ENCODE results near the gene PLEKHG1. TPM values are rescaled to one million over a fixed set of nuclear protein-coding genes. Genes with fewer than 3 reads are reported as not detected.

Gene PLEKHG1
- total and polyA plus RNA-seq, 11 donors, result 2.2 to 27.0 (median 11.3) TPM

DNA sequence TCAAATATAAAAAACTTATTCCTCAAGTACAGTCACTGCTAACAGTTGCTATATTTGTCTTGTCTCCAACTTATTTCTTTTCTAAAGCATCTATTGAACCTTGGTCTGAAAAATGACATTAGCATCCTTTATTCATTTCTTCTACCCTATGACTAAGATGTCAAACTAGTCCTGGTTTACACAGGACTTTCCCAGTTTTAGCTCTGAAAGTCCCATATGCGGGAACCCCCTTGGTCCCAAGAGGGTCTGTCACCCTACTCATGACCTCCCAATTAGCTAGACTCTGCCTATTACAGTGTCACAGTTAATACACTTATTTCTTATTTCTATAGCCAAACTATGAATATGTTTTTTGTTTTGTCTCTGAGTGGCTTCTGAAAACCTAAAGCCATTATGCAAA lies 37.1 kb downstream of the PLEKHG1 start:
- DNase-seq (no peak), ATAC-seq (no peak)
- 76 to 89% (median 85%) methylated on average over 1 of the region's 1 CpG for WGBS, 4 donors
- intact Hi-C loops (cut with DNase I), result no loop called here
- TF ChIP-seq POLR2A (IDR thresholded peaks at IDR 0.05), result no peak
- TF ChIP-seq, protein P1, sequence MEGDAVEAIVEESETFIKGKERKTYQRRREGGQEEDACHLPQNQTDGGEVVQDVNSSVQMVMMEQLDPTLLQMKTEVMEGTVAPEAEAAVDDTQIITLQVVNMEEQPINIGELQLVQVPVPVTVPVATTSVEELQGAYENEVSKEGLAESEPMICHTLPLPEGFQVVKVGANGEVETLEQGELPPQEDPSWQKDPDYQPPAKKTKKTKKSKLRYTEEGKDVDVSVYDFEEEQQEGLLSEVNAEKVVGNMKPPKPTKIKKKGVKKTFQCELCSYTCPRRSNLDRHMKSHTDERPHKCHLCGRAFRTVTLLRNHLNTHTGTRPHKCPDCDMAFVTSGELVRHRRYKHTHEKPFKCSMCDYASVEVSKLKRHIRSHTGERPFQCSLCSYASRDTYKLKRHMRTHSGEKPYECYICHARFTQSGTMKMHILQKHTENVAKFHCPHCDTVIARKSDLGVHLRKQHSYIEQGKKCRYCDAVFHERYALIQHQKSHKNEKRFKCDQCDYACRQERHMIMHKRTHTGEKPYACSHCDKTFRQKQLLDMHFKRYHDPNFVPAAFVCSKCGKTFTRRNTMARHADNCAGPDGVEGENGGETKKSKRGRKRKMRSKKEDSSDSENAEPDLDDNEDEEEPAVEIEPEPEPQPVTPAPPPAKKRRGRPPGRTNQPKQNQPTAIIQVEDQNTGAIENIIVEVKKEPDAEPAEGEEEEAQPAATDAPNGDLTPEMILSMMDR (IDR thresholded peaks at IDR 0.05), result no peak
- Histone ChIP-seq H3K36me3 (peaks cover 0 to 4% (median 0%) of the 10 kb centered on the region in 9 donors), H3K27me3 (no peaks in the 10 kb centered on the region), H3K9me3 (no peaks in the 10 kb centered on the region), H3K4me3 (no peak overlapping the region), H3K4me1 (peaks cover 0 to 54% (median 11%) of the 10 kb centered on the region in 12 donors), H3K27ac (no peak overlapping the region)

DNA sequence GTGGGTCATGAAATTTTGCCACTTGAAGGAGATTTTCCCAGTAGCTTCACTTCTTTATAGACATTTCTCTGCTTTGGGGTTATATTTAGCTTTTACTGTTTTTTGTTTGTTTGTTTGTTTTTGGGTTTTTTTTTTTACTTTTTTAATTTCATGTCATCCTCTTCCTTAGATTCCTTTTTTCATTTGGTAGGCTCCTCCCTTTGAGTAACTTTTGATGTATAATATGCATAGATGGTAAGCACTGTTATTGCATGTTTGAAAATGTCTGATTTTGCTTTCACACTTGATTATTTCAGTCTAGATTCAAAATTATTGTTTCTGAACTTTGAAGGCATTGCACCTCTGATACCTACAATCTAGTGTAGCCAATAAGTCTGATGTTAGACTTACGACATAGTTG lies 37.6 kb downstream of the PLEKHG1 start:
- TF ChIP-seq POLR2A (IDR thresholded peaks at IDR 0.05), result no peak
- TF ChIP-seq, protein P1 (IDR thresholded peaks at IDR 0.05), result no peak
- no peaks in the 10 kb centered on the region for H3K27me3 ChIP-seq
- H3K36me3 ChIP-seq, result peaks cover 0 to 4% (median 0%) of the 10 kb centered on the region in 9 donors
- H3K27ac ChIP-seq, result no peak overlapping the region
- 96 to 100% (median 97%) methylated on average over 1 of the region's 1 CpG for WGBS, 4 donors
- H3K4me3 ChIP-seq, result no peak overlapping the region
- H3K9me3 ChIP-seq, result no peaks in the 10 kb centered on the region
- ATAC-seq (no peak), DNase-seq (no peak)
- intact Hi-C loops (cut with DNase I), result no loop called here
- peaks cover 0 to 57% (median 13%) of the 10 kb centered on the region in 12 donors for H3K4me1 ChIP-seq

DNA sequence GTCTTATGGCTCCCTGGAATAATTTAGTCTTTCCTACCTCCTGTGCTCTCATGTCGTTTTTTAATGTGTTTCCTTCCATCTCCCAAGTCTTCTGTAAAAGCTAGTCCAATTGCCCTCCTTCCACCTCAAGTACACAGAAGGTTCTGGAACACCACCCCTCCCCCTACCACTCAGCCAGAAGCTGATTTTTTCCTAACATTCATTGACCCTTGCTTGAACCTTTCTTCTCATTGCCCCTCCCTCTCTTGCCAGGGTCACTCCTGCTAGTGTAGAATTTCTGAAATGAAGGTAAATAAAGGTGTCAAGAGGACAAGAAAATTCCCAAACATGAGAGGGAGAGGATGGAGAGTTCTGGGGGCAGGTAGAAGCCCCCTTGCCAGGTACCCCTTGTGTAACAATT lies 38.6 kb downstream of the PLEKHG1 start:
- H3K4me3 ChIP-seq, result no peak overlapping the region
- peaks cover 0 to 53% (median 16%) of the 10 kb centered on the region in 12 donors for H3K4me1 ChIP-seq
- H3K27ac ChIP-seq, result no peak overlapping the region
- ATAC-seq (no peak), DNase-seq (no peak)
- intact Hi-C loops (cut with DNase I), result no loop called here
- WGBS, 4 donors, result 70 to 81% (median 73%) methylated on average over 1 of the region's 1 CpG
- no peaks in the 10 kb centered on the region for H3K9me3 ChIP-seq
- no peaks in the 10 kb centered on the region for H3K27me3 ChIP-seq
- TF ChIP-seq, protein P1 (IDR thresholded peaks at IDR 0.05), result no peak
- TF ChIP-seq POLR2A (IDR thresholded peaks at IDR 0.05), result no peak
- peaks cover 0 to 4% (median 0%) of the 10 kb centered on the region in 9 donors for H3K36me3 ChIP-seq

DNA sequence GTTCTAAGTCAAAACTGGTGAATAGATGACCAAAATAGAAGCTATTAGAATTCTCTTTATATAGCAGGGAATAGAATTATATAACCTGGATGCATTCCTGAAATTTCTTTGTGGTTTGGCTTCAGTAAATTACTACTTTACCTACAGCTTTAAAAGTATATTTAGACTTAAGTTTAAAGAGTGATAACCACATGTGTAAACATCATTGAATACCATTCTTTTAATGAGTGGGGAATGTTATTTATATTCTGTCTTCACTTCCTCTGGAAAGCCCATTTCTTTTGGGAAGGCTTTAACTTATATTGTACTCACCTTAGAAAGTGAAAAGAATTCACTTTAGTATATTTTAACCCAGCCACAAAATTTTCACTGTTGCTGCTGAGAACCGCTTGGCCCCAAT lies 39.1 kb downstream of the PLEKHG1 start:
- Histone ChIP-seq H3K27ac (no peak overlapping the region), H3K27me3 (no peaks in the 10 kb centered on the region), H3K4me1 (peaks cover 0 to 55% (median 16%) of the 10 kb centered on the region in 12 donors), H3K36me3 (peaks cover 0 to 4% (median 0%) of the 10 kb centered on the region in 9 donors), H3K4me3 (no peak overlapping the region), H3K9me3 (no peaks in the 10 kb centered on the region)
- 94 to 100% (median 98%) methylated on average over 1 of the region's 1 CpG for WGBS, 4 donors
- no peak for DNase-seq
- no peak for TF ChIP-seq POLR2A (IDR thresholded peaks at IDR 0.05)
- TF ChIP-seq, protein P1 (IDR thresholded peaks at IDR 0.05), result no peak
- no peak for ATAC-seq
- intact Hi-C loops (cut with DNase I), result no loop called here
